GM19238 (cell line): ENCODE measurements around the gene MYOZ1.
"Not testable (repeated sequence)": the region's sequence is repeated elsewhere in the genome, so short reads cannot be mapped to it uniquely, and the experiment has no call there.

Source experiments
- DNase-seq: peaks from one replicate; pipeline ENCODE4 v3.0.0; 2011; ENCODE audit warnings: low spot score; ENCODE audit not compliant: insufficient read length

The MYOZ1 gene

GRCh38 chr10:73647875-73648651 is 6.8 kb upstream of the MYOZ1 start:
- no peak for DNase-seq

GRCh38 chr10:73647211-73647874 is 6.1 kb upstream of the MYOZ1 start:
- no peak for DNase-seq

- DNase-seq, result no peak
Observed at GRCh38 chr10:73646598-73647041, 5.3 kb upstream of the MYOZ1 start.

GRCh38 chr10:73645251-73645650 is 4.0 kb upstream of the MYOZ1 start:
- no peak for DNase-seq

GRCh38 chr10:73644767-73645166 is 3.5 kb upstream of the MYOZ1 start:
- DNase-seq, result no peak

- DNase-seq, result peak; percentile 66
Observed at GRCh38 chr10:73644015-73644743, 2.9 kb upstream of the MYOZ1 start.

- no peak for DNase-seq
Observed at GRCh38 chr10:73643362-73643761, 2.1 kb upstream of the MYOZ1 start.

GRCh38 chr10:73639286-73639685 is 2.0 kb downstream of the MYOZ1 start:
- DNase-seq, result no peak

GRCh38 chr10:73635781-73636180 is 5.5 kb downstream of the MYOZ1 start:
- DNase-seq, result no peak

- DNase-seq, result no peak
Observed at GRCh38 chr10:73634421-73634820, 6.9 kb downstream of the MYOZ1 start.

GRCh38 chr10:73629165-73629564 is 12.1 kb downstream of the MYOZ1 start:
- DNase-seq, result no peak

- DNase-seq, result no peak
Observed at GRCh38 chr10:73628405-73628804, 12.9 kb downstream of the MYOZ1 start.

- no peak for DNase-seq
Observed at GRCh38 chr10:73627300-73627699, 14.0 kb downstream of the MYOZ1 start.

GRCh38 chr10:73625884-73626752 is 15.2 kb downstream of the MYOZ1 start:
- DNase-seq, result peak; percentile 92

GRCh38 chr10:73625004-73625883 is 16.0 kb downstream of the MYOZ1 start:
- DNase-seq, result peak; percentile 23

- no peak for DNase-seq
Observed at GRCh38 chr10:73623056-73623455, 18.2 kb downstream of the MYOZ1 start.

GRCh38 chr10:73620974-73621373 is 20.3 kb downstream of the MYOZ1 start:
- DNase-seq, result not testable (repeated sequence)

GRCh38 chr10:73617143-73617542 is 24.1 kb downstream of the MYOZ1 start:
- not testable (repeated sequence) for DNase-seq

GRCh38 chr10:73614720-73615119 is 26.6 kb downstream of the MYOZ1 start:
- DNase-seq, result no peak

GRCh38 chr10:73609116-73609515 is 32.2 kb downstream of the MYOZ1 start:
- no peak for DNase-seq
